Fibroblast of skin of back (primary cell): ENCODE measurements around the gene PTPRN2.

Source experiments
- DNase-seq: peaks from one replicate; pipeline ENCODE4 v3.0.0-alpha.2; 2013

The PTPRN2 gene

GRCh38 chr7:157864911-157865310 lies 722.7 kb downstream of the PTPRN2 start:
- no peak for DNase-seq

GRCh38 chr7:157863906-157864810 lies 723.5 kb downstream of the PTPRN2 start:
- no peak for DNase-seq

GRCh38 chr7:157863176-157863575 lies 724.4 kb downstream of the PTPRN2 start:
- DNase-seq, result no peak

GRCh38 chr7:157862731-157863130 lies 724.9 kb downstream of the PTPRN2 start:
- DNase-seq, result no peak

- no peak for DNase-seq
Measured at GRCh38 chr7:157861551-157861950, 726.1 kb downstream of the PTPRN2 start.

GRCh38 chr7:157861031-157861491 lies 726.6 kb downstream of the PTPRN2 start:
- DNase-seq, result no peak

GRCh38 chr7:157860406-157860805 lies 727.2 kb downstream of the PTPRN2 start:
- no peak for DNase-seq

GRCh38 chr7:157859915-157860314 lies 727.7 kb downstream of the PTPRN2 start:
- DNase-seq, result no peak

- DNase-seq, result no peak
Measured at GRCh38 chr7:157857578-157858075, 730.0 kb downstream of the PTPRN2 start.

- no peak for DNase-seq
Measured at GRCh38 chr7:157856873-157857577, 730.6 kb downstream of the PTPRN2 start.

GRCh38 chr7:157855452-157856213 lies 732.0 kb downstream of the PTPRN2 start:
- no peak for DNase-seq

- no peak for DNase-seq
Measured at GRCh38 chr7:157855016-157855415, 732.6 kb downstream of the PTPRN2 start.

GRCh38 chr7:157854066-157854891 lies 733.3 kb downstream of the PTPRN2 start:
- no peak for DNase-seq

- DNase-seq, result no peak
Measured at GRCh38 chr7:157853789-157854065, 733.9 kb downstream of the PTPRN2 start.

GRCh38 chr7:157853076-157853788 lies 734.4 kb downstream of the PTPRN2 start:
- no peak for DNase-seq

- peak; percentile 5 for DNase-seq
Measured at GRCh38 chr7:157851501-157852067, 736.0 kb downstream of the PTPRN2 start.

- DNase-seq, result no peak
Measured at GRCh38 chr7:157850481-157851444, 736.9 kb downstream of the PTPRN2 start.

GRCh38 chr7:157849726-157850125 lies 737.9 kb downstream of the PTPRN2 start:
- DNase-seq, result no peak

GRCh38 chr7:157849341-157849596 lies 738.4 kb downstream of the PTPRN2 start:
- DNase-seq, result no peak
